HCT116 (cell line): ENCODE measurements around the gene PTGIS. TPM values are rescaled to one million over a fixed set of nuclear protein-coding genes. Genes with fewer than 3 reads are reported as not detected.

Experiments used
- ATAC-seq: fragments of 200-7000 bp; cut with Tn5 transposase; 2 replicates; pipeline ENCODE4 v1.9.1; 2020; ENCODE audit warnings: mild to moderate bottlenecking, moderate library complexity
- BruUV-seq: library from RNA; stranded (reverse); fragments of 400-500 nt; replicated peaks from 2 replicates; lab custom pipeline; 2021; lab: Mats Ljungman, UMichigan
- CTCF ChIA-PET: fragments of 300-600 bp; sonication (Branson Sonifier 250); formaldehyde crosslinking; loops from one replicate; lab custom pipeline; 2021; ENCODE audit warnings: antibody characterized with exemption; lab: Charles Lee
- POLR2A ChIA-PET: fragments of 300-600, 350-600 bp; sonication (Branson Sonifier 250); formaldehyde crosslinking; loops from one replicate; lab custom pipeline; 2021; ENCODE audit warnings: antibody characterized with exemption; lab: Charles Lee
- RAD21 ChIA-PET, 2 experiments: fragments of 300-600 bp; sonication (Branson Sonifier 250); formaldehyde crosslinking; loops; one replicate each; lab custom pipeline; 2023; ENCODE audit warnings: low total read pairs in 2 of 2; ENCODE audit not compliant: uncharacterized antibody in 2 of 2, unreplicated experiment in 2 of 2, low non-redundant PET in 1 of 2; lab: Charles Lee
- DNase-seq: peaks from one replicate; pipeline ENCODE4 v3.0.0-alpha.2; 2010; ENCODE audit warnings: low read depth, low spot score
- H2AFZ ChIP-seq: fragments of 200-600 bp; shearing (Covaris generic), sonication (generic); 2 replicates; pipeline ENCODE4 v1.6.1; 2017; ENCODE audit warnings: low read depth, mixed run types, mixed read lengths, antibody characterized with exemption, low read length; ENCODE audit not compliant: poor library complexity, severe bottlenecking
- H3K27ac ChIP-seq: 2 replicates; pipeline ENCODE4 v1.5.1; 2012; ENCODE audit warnings: low read depth, low read length
- H3K27me3 ChIP-seq: fragments of 200-600 bp; sonication (generic); 2 replicates; pipeline ENCODE4 v1.6.1; 2016; ENCODE audit warnings: mixed run types, low read length, mixed read lengths; ENCODE audit not compliant: insufficient read depth
- H3K36me3 ChIP-seq, 2 experiments: fragments of 200-500 bp in 1 of 2; fragments of 200-600 bp in 1 of 2; sonication (Bioruptor generic) in 1 of 2; sonication (generic) in 1 of 2; 2 replicates each; pipeline versions ENCODE4 v1.5.1 to v1.6.1; 2014 to 2016; ENCODE audit warnings: low read length in 2 of 2, inconsistent platforms in 1 of 2, mixed read lengths in 1 of 2, mixed run types in 1 of 2; ENCODE audit not compliant: insufficient read depth in 2 of 2, control insufficient read depth in 1 of 2
- H3K4me1 ChIP-seq, 2 experiments: fragments of 200-600 bp in 1 of 2; sonication (generic) in 1 of 2; 2 replicates each; pipeline versions ENCODE4 v1.5.1 to v1.6.1; 2012 to 2017; ENCODE audit warnings: low read length in 2 of 2, inconsistent platforms in 1 of 2, mild to moderate bottlenecking in 1 of 2, mixed read lengths in 1 of 2, mixed run types in 1 of 2, moderate library complexity in 1 of 2; ENCODE audit not compliant: insufficient read depth in 2 of 2, control insufficient read depth in 1 of 2
- H3K4me2 ChIP-seq: fragments of 200-600 bp; sonication (generic); 2 replicates; pipeline ENCODE4 v1.6.1; 2017; ENCODE audit warnings: mixed run types, low read length, mixed read lengths
- H3K4me3 ChIP-seq, 2 experiments: fragments of 200-600 bp in 1 of 2; sonication (generic) in 1 of 2; replicated peaks in 1 of 2; 2 replicates each; pipeline ENCODE4 v1.5.1; 2011 to 2016; ENCODE audit warnings: low read length in 2 of 2, control low read depth in 1 of 2, low read depth in 1 of 2, mild to moderate bottlenecking in 1 of 2, mixed read lengths in 1 of 2, mixed run types in 1 of 2
- H3K79me2 ChIP-seq: fragments of 200-600 bp; sonication (generic); 2 replicates; pipeline ENCODE4 v1.6.1; 2017; ENCODE audit warnings: mild to moderate bottlenecking, mixed run types, low read length, moderate library complexity, mixed read lengths; ENCODE audit not compliant: insufficient read depth
- H3K9ac ChIP-seq: fragments of 200-600 bp; sonication (generic); 2 replicates; pipeline ENCODE4 v1.6.1; 2016; ENCODE audit warnings: low read length, mixed read lengths
- H3K9me2 ChIP-seq: fragments of 200-600 bp; sonication (generic), shearing (Covaris generic); 2 replicates; pipeline ENCODE4 v1.6.1; 2017; ENCODE audit warnings: mixed run types, mild to moderate bottlenecking, moderate library complexity; ENCODE audit not compliant: insufficient read depth
- H3K9me3 ChIP-seq, 2 experiments: fragments of 200-500 bp in 1 of 2; fragments of 200-600 bp in 1 of 2; sonication (Bioruptor generic) in 1 of 2; sonication (generic) in 1 of 2; 2 replicates each; pipeline ENCODE4 v1.6.1; 2014 to 2017; ENCODE audit warnings: low read length in 2 of 2, mixed read lengths in 2 of 2, inconsistent platforms in 1 of 2, low read depth in 1 of 2, mild to moderate bottlenecking in 1 of 2, mixed run types in 1 of 2, moderate library complexity in 1 of 2; ENCODE audit not compliant: control insufficient read depth in 1 of 2, insufficient read depth in 1 of 2
- H4K20me1 ChIP-seq: fragments of 200-600 bp; sonication (generic), shearing (Covaris generic); 2 replicates; pipeline ENCODE4 v1.6.1; 2017; ENCODE audit warnings: mixed run types, mild to moderate bottlenecking, moderate library complexity; ENCODE audit not compliant: insufficient read depth
- EGR1 ChIP-seq: IDR thresholded peaks from 2 replicates; pipeline ENCODE4 v1.6.1; 2012; ENCODE audit warnings: low read depth
- ELF1 ChIP-seq: IDR thresholded peaks from 2 replicates; pipeline ENCODE4 v1.6.1; 2012; ENCODE audit warnings: low read depth, borderline replicate concordance
- EZH2phosphoT487 ChIP-seq: fragments of 200-600 bp; IDR thresholded peaks from 2 replicates; pipeline ENCODE4 v1.6.1; 2018; ENCODE audit warnings: antibody characterized with exemption, borderline replicate concordance
- FOSL1 ChIP-seq: IDR thresholded peaks from 2 replicates; pipeline ENCODE4 v1.6.1; 2012; ENCODE audit warnings: low read depth
- JUND ChIP-seq: IDR thresholded peaks from 2 replicates; pipeline ENCODE4 v1.6.1; 2012
- POLR2AphosphoS5 ChIP-seq: IDR thresholded peaks from 2 replicates; pipeline ENCODE4 v1.6.1; 2011; ENCODE audit warnings: mild to moderate bottlenecking, low read depth, low read length, moderate library complexity
- REST ChIP-seq: IDR thresholded peaks from 2 replicates; pipeline ENCODE4 v1.6.1; 2012; ENCODE audit warnings: low read depth
- SRF ChIP-seq: IDR thresholded peaks from 2 replicates; pipeline ENCODE4 v1.6.1; 2012; ENCODE audit warnings: low read depth
- ZNF274 ChIP-seq: fragments of 200-500 bp; sonication (Bioruptor generic); IDR thresholded peaks from 2 replicates; pipeline ENCODE4 v1.6.1; 2014; ENCODE audit warnings: mild to moderate bottlenecking, low read depth, low read length, inconsistent platforms
- intact Hi-C: fragments of 100-400 bp; cut with micrococcal nuclease; formaldehyde crosslinking; loops from 2 replicates; pipeline ENCODE4 v1.10.0; 2022
- total RNA-seq: library from RNA; stranded (reverse); gene quantifications from one replicate; pipeline ENCODE4 v1.2.1, GENCODE V29; 2021; ENCODE audit not compliant: unreplicated experiment
- TF ChIP-seq, protein P1 (sequence below): IDR thresholded peaks from 2 replicates; pipeline ENCODE4 v1.6.1; 2012

PTGIS gene
- total RNA-seq, 1 experiment from 2014 or later = 0.25 TPM

GRCh38 chr20:49517805-49518100 is 50.2 kb downstream of the PTGIS start:
- ATAC-seq (no peak), DNase-seq (no peak)
- CTCF ChIA-PET = no interaction called here
- Histone ChIP-seq H3K4me1 (peaks cover 3 to 12% of the 10 kb centered on the region in 2 experiments; a peak in 3 of 4 replicates), H3K27me3 (peaks cover 14% of the 10 kb centered on the region; the same call in 1 of the 2 replicates), H3K4me3 (no peak overlapping the region), H3K9ac (no peak overlapping the region), H4K20me1 (no peaks in the 10 kb centered on the region), H3K9me3 (no peaks in the 10 kb centered on the region), H3K36me3 (no peaks in the 10 kb centered on the region), H3K9me2 (no peaks in the 10 kb centered on the region), H3K79me2 (no peaks in the 10 kb centered on the region), H2AFZ (no peak overlapping the region), H3K4me2 (peak overlapping the region; percentile 48), H3K27ac (no peak overlapping the region)
- intact Hi-C loops = no loop called here
- POLR2A ChIA-PET = interaction anchor here (1.1 kb wide), 1 partner anchor 16 kb away, joined by 3 read pairs; no protein-coding TSS in a partner anchor
- RAD21 ChIA-PET = no interaction called here
- no TSS peak for BruUV-seq
- TF ChIP-seq POLR2AphosphoS5 (no peak), JUND (no peak), ZNF274 (no peak)

DNA sequence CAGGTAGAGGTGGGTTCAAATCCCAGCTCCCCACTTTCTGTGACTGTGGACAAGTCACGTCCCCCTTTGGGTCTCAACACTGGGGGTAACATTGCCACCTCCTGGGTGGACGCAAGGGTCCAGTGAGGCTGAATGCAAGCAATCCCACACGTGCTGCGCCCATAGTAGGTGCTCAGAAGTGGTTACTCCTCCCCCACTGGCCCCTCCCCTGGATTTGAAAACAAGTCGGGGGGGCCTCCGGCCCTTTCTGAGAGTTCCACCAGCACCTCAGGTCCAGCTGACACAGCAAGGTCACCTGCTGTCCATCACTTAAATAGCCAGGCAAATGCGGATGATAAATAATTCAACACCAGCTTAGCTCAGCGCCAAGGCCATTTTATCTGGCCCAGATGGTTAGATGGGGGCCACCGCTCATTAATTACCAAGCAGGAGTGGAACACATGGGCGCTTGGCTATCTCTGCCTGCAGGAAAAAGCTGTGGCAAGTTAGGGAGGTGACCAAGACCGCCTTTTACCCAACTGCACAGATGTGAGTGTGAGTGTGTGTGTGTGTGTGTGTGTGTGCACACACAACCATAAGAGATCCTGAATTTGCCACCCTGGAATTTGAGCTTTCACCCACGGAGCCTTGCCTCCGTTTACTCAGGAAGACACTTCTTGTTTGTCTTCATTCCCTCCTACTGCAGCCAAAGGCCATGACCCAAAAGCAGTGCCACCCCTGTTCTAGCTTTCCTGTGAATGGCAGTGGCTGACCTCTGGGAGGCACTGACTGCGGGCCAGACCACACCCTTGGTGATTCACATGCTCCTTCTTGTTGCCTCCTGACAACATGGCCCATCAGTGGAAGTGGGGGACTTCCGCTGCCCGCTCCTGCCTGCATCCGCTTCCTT is 50.8 kb downstream of the PTGIS start:
- DNase-seq = no peak
- Histone ChIP-seq H2AFZ (no peak overlapping the region), H3K9me2 (no peaks in the 10 kb centered on the region), H3K4me2 (peak overlapping the region; percentile 48), H4K20me1 (no peaks in the 10 kb centered on the region), H3K36me3 (no peaks in the 10 kb centered on the region), H3K27ac (no peak overlapping the region), H3K9ac (no peak overlapping the region), H3K4me1 (peaks cover 3 to 12% of the 10 kb centered on the region in 2 experiments; a peak in 3 of 4 replicates), H3K9me3 (no peaks in the 10 kb centered on the region), H3K4me3 (no peak overlapping the region), H3K27me3 (peaks cover 18% of the 10 kb centered on the region), H3K79me2 (no peaks in the 10 kb centered on the region)
- intact Hi-C loops = no loop called here
- BruUV-seq = no TSS peak
- no peak for TF ChIP-seq FOSL1
- no peak for TF ChIP-seq REST
- no peak for TF ChIP-seq JUND
- no peak for TF ChIP-seq EGR1
- TF ChIP-seq EZH2phosphoT487 = no peak
- TF ChIP-seq, protein P1, sequence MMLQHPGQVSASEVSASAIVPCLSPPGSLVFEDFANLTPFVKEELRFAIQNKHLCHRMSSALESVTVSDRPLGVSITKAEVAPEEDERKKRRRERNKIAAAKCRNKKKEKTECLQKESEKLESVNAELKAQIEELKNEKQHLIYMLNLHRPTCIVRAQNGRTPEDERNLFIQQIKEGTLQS = no peak
- no peak for TF ChIP-seq SRF
- no peak for TF ChIP-seq POLR2AphosphoS5
- TF ChIP-seq ELF1 = no peak
- POLR2A ChIA-PET = interaction anchor here (1.1 kb wide), 1 partner anchor 15 kb away, joined by 3 read pairs; no protein-coding TSS in a partner anchor
- peak; percentile 51; the same call in 1 of the 2 replicates for ATAC-seq
- RAD21 ChIA-PET = no interaction called here
- CTCF ChIA-PET = interaction anchor here (0.9 to 1.6 kb wide), 3 partner anchors 10 to 25 kb away, joined by 3 to 4 read pairs (median 4); no protein-coding TSS in a partner anchor
